HG03354 (cell line): ENCODE data around the gene ZNF507.
A peak's percentile ranks its signal among the peaks of the same experiment; 100 is the strongest.

Experiments
- ATAC-seq: cut with Tn5 transposase; IDR thresholded peaks from one replicate; pipeline ENCODE4 v1.9.1; 2021; ENCODE audit warnings: mild to moderate bottlenecking; ENCODE audit not compliant: unreplicated experiment, poor library complexity, severe bottlenecking

ZNF507 gene

DNA sequence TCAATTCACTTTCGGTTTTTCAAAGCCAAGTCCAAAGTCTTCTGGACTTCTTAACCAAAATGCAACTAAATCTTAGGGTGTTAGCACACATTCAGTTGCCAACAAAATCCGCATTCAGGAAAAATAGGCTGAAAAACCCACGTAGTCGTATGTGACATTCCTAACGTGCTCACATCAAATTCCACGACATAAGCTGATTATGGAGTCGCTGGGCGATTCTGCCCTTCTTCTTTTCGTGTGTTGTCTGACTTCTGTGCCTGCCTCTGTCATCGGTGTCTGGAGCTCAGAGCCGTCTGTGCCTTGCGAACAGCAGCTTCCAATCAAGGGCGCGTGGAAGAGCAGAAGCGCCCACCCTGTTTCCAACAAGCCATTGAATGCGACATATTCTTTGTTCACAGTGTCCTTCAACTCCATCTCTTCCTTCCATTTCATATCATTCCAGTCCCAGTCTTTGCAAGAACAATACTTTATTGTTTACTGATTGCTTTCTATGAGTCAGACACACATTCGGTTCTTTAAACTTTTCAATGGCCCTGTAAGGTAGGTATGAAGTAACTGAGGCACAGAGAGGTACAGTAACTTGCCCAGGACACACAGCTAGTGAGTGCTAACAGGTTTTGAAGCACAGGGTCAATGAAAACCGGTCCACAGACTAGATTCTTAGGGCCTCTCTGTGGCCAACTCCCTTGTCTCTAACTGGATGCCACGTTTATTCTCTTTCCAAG is 8.2 kb upstream of the ZNF507 start:
- ATAC-seq = no peak

DNA sequence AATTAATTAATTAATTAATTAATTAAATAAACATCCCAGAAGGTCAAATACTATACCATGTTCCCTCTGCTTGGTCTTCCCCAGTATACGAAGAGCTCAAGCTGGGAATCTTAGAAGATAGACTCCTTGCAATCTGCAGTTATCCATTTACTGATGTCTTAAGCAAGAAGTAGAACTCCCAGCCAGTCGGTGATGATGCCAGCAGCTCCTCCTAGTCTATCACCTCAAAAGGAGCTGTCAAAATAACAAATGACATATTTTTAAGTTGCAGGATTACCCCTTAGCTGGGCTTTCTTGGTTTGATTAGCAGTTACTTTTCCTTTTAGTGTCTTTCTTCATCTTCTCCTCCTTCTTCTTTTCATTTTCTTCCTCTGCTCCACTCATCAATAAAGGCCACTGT is 6.0 kb upstream of the ZNF507 start:
- no peak for ATAC-seq

DNA sequence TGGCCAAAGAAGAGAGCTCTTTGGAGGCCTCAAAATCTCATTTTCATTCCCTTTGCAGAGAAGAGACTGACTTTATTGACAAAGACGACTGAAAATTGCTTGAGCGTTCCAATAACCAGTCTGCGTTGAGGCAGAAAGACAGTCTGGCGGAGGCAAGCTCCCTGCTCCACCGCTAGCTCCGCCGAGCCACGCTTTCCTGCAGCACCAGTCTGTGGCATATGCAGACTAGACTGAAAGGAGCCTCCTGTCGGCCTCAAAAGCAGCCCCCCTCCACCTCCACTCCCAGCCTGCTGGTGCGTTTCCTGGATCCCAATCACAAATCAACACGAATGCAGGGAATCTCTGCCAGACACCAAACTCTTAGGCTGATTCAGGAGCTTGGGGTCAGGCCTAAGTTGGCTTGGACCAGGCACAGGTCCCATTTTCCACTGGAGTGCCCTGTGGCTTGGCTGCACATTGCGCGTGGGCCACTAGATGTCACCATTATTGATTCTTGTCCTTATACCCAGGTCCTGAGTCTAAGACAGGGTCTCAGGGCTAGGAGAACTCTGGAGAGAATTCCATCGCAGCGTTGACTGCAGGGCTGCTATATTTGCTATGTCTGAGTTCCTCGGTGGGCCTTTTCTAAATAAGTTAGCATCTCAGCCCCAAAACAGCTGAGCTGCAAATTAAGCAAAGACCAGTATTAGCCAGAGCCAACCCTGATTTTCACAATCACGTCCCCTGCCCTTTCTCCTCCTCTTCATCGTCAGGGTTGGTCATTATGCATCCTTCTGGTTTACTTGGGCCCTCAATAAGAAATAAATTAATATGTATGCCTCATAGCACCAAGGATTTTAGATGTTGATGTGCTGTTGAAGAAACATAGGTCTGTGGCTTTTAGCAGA is 5.2 kb upstream of the ZNF507 start:
- ATAC-seq = peak; percentile 80

DNA sequence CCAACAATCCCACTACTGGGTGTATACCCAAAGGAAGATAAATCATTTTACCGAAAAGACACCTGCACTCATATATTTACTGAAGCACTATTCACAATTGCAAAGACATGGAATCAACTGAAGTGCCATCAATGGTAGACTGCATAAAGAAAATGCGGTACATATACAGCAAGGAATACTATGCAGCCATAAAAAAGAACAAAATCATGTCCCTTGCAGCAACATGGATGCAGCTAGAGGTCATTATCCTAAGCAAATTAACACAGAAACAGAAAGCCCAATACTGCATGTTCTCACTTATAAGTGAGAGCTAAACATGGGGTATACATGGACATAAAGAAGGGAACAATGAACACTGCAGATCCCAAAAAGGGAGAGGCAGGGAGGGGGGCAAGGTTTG is 2.7 kb upstream of the ZNF507 start:
- ATAC-seq = no peak

DNA sequence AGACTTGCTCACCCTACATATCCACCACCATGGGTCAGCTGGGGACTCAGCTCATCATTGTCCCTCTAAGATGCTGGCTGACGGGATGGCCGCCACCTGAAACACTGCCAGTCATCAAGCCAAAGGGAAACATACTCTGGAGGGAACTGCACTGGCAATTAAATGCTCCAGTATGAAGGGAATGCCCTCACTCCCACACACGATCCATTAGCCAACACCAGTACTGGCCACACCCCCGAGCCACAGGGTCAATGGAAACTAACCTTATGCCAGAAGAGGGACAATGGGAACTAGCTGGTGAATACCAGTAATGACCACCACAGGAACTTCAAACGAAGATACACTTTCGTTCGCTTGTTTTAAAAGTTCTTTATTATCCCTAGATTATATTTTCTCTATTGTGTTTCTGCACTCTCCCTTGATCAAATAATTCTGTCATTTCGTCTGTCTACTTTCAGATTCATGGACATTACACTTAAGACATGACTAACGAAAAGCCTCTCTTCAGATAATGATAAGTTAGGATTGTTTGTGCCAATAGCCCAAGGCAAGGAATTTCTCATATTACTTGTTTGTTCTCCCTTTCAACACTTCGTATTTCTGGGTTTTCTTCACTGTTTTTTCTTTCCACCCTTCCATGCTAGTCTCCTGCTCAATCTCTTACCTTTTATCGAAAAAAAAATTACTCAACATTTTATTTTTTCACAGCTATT is 1.7 kb upstream of the ZNF507 start:
- ATAC-seq = no peak

DNA sequence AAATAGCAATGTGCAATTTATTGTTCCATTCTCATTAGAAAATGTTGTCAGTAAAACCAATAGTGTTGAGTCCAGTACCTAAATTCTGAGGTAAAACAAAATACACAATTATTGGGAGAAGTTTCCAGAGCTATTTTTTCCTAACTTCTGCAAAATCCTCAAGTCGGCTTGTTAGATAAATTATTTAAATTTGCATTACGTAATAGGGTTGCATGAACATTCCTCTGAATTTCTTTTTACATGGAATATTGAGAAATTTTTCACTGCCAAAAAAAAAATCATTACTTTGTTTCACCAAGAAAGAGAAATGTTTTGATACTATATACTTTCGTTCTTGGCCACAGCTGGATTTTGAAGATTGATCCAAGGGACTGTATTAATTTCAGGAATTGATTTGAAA is 1.5 kb downstream of the ZNF507 start:
- no peak for ATAC-seq

DNA sequence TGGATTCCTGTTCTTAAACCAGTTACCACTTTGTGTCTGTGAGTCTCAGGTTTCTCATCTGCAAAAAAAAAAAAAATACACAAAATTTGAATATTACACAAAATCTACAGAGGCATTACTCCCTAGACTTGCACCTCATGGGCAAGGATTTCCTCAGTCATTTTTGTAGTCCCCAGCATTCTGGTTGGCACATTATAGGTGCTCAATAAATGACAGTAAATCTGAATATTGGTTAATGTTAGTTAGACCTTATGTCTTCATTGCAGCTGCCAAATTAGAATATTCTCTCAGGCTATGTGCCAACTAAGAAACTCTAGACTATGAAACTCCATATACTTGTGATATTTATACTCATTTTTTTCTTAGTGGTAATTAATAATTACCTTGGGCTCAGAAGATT is 2.2 kb downstream of the ZNF507 start:
- ATAC-seq = no peak

DNA sequence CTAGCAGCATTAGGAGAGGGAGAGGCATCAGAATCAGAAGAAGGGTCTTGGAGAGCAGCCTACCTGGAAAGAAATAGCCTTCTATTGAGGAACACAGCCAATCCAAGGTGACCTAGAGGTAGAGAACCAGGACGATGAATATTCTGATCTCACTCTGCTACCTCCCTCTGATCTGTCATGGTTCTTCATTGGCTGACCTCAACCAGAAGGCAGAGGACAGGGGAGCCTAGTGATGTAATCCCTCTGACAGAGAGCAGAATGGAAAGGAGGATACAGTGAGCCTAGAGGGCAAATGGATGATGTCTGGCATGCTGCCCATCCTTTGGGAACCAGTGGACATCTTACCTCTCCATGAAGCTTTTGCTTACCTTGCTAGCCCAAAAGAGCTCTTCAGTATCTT is 3.6 kb downstream of the ZNF507 start:
- no peak for ATAC-seq

DNA sequence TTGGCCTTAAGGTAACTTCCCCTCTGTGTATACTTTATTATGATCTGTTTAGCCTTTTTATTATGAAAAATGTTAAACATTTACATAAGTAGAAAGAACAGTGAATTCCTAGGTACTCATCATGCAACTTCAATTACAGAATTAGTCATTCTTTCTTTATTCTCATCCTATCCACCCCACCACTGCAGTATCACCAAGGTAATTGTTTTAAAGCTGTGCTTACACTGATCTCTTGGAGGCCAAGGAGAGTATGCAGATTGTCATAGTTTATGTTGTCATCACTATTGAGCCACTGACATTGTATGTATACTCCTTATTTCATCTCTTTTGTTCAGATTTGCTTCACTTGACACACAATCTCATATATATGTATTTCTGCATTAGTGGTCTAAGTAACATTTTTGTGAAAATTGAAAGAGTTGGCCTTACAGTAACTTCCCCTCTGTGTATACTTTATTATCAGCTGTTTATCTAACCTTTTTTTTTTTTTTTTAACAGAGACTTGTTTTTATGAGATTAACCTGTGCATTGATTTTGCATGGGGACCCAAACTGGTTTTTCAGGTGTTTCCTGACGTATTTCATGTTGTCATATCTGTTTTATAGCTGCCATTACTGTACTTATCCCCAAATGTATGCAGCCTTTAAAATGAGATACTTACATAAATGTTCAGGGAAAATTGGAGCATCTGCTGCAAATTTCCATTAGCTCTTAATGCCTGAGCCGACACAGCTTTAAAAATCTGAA is 4.5 kb downstream of the ZNF507 start:
- no peak for ATAC-seq

DNA sequence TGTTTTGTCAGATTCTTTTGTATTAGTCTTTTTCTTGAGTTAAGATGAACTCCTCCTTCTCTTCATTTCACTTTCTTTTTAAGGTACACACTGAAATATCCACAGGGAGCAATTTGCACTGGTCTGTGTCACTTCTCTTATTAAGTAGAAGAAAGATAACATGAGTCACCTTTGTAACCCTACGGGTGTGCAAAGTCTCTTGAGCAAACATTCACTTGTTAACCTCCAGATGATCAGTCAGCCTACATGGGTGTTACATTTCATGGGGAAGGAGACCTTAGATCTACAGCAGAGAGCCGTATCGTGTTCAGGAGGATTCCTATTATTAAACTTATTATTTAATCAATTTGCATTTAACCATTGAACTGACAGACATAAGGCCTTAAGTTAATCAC is 5.1 kb downstream of the ZNF507 start:
- no peak for ATAC-seq

DNA sequence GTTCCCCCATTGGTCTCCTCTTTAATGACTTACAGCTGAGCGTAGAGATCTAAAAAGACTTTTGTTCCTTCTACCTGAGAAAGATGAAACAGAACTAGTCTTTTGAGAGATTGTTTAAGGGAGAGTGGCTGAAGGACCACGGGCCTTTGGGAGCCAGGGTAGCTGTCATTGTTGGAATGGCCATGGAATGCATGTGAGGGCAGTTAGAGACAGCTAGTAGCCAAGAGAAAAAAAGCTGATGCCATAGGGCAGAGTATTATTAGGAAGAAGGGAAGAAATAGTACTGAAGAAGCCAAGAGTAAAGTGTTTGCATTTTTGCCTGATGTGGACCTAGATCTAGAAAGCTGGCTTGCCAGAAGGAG is 5.6 kb downstream of the ZNF507 start:
- ATAC-seq = no peak

DNA sequence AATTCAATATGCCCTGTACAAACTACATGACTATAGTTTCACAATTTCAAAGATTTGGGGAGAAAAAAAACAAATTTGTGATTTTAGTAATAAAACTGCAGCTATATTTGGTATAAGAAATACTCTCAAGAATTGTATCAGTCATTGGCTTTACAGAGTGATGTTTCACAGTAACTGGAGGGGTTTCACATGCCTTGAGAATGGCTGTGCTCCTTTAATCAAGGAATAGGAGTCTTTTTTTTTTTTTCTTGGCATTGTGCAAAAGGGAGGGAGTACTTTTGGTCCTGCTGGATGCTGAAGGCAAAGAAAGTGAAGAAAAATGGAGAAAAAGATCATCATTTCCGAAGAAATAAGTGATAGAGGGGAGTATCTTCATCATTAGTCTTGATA is 6.8 kb downstream of the ZNF507 start:
- no peak for ATAC-seq

DNA sequence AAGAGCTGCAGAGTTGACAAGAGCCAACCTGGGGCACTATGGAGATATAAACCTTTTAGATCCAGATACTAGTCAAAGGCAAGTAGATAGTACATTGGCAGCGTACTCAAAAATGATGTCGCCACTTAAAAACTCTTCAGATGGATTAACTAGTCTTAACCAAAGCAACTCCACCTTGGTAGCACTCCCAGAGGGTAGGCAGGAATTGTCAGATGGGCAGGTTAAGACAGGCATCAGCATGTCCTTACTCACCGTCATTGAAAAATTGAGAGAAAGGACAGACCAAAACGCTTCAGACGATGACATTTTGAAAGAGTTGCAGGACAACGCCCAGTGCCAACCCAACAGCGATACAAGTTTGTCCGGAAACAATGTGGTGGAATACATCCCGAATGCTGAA is 8.9 kb downstream of the ZNF507 start:
- no peak for ATAC-seq

DNA sequence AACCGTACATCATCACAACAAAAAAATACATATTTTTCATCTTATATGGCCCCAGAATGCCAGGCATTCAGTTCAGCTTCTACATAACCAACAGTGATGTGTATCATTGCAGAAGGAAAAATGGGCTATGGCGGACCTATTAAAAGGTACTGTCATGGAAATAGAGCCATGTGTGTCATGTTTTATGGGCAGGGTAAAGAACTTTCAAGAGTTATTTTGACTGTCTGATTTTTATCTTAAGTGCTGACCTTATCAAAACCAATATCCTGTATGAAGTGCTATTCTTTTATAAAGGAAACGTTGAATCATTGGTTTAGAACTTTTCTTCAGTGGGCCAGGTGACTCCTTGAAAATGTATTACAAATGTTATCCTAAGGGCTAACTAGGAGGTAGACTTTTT is 9.9 kb downstream of the ZNF507 start:
- no peak for ATAC-seq

DNA sequence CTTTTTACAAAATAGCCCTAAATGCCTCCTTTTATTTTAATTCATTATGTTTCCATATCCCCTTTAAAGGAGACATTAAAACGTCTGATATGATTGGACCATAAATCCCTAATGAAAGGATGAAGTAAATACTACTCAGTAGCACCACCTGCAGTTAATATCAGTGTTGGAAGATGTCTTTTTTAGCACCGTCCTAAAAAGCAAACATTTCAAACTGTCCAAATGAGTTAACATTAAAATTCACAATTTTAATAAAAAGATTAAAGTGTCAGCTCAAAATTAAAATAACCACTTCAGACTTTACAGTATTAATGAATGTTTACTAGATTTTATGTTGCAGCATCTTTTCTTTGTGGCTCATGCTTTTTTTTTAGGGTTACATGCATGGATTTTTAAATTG is 12.3 kb downstream of the ZNF507 start:
- ATAC-seq = no peak

DNA sequence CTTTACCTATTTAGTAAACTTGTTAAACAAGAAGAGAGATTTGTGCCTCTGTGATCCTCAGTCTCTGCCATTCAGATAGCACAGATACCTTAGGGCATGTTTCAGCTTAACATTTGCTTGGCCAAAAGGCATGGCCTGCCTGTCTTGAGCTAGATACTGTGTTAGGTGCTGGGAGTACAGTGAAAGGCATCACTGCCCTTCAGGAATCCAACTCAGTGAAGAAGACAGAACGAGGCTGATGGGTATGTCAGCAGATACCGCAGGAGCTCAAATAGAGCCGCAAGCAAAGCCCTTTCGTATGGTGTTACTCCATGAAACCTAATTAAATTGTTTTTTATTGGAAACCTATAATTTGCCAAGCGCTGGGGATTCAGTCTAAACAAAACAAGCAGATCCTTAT is 12.9 kb downstream of the ZNF507 start:
- ATAC-seq = no peak

DNA sequence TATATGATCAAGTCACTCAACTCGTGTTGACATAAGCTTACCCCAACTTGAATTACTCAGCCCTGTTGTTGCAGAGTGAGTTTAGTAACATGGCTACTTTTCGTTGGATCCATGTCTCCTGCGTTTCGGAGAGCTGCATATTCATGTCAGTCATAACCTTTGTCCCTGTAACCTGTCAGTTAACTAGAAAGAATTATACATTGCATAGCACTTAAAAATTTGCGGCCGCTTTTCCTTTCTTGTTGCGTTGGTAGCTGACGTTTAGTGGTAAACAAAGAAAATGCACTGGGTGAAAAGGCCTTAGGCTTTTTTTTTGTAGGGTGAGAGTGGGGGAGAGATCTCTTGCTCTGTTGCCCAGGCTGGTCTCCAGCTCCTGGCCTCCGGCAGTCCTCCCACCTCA is 14.2 kb downstream of the ZNF507 start:
- ATAC-seq = no peak

DNA sequence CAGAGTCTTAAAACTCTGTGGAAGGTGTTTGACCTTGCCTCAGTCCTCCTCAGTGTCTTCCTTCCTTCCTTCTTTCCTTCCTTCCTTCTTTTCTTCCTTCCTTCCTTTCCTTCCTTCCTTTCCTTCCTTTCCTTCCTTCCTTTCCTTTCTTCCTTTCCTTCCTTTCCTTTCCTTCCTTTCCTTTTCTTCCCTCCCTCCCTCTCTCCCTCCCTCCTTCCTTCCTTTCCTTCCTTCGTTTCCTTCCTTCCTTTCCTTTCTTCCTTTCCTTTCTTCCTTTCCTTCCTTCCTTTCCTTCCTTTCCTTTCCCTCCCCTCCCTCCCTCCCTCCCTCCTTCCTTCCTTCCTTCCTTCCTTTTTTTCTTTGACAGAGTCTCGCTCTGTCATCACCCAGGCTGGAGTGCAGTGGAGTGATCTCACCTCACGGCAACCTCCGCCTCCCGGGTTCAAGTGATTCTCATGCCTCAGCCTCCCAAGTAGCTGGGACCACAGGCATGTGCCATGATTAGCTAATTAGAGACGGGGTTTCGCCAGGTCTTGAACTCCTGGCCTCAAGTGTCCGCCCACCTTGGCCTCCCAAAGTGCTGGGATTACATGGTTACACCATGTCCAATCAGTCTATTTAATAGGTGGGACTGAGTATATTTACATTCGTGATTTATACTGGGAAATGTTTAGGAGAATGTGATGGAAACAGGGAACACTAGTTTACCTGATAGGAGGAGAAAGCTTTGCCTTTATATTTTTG is 16.3 kb downstream of the ZNF507 start:
- no peak for ATAC-seq

DNA sequence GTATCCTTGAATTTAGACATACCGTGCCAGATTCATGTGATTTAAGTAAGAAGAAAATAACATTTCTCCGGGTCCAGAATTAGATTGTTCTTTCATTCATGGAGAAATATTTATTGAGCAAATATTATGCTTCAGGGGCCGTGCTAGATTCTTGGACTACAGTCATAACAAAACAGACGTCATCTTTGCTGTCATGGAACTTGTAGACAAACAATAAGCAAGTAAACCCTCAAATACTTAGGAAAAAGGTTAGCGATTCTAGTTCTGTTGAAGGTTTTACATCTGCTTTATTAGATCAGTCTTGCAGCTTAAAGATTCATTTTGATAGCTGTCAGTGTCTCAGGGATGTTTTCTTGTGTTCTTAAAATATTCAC is 16.9 kb downstream of the ZNF507 start:
- ATAC-seq = no peak

DNA sequence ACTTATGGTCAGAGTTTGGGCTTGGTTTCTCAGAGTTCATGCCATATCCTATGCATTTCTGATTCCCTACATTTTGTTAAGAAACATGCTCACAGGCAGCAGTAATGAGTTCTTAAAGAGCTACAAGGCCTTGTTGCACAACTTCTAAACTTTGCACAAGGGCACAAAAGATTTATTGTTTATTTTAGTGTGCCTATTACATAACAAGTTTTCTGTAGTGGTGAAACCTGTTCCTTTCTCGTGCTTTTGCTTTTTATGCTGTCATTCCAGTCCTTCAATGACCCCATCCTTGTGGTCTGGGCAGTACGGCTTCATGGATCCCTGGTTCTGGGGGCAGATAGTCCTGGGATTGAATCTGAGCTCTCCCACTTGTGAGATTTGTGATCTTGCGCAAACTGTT is 17.8 kb downstream of the ZNF507 start:
- ATAC-seq = no peak
